Measurements from ENCODE around the gene KIF12. TPM values are rescaled to one million over a fixed set of nuclear protein-coding genes. Genes with fewer than 3 reads are reported as not detected.
A peak's percentile ranks its signal among the peaks of the same experiment; 100 is the strongest.

KIF12 gene
- total and polyA plus RNA-seq, 9 donors, result 0.05 to 7.2 (median 0.30) TPM

DNA sequence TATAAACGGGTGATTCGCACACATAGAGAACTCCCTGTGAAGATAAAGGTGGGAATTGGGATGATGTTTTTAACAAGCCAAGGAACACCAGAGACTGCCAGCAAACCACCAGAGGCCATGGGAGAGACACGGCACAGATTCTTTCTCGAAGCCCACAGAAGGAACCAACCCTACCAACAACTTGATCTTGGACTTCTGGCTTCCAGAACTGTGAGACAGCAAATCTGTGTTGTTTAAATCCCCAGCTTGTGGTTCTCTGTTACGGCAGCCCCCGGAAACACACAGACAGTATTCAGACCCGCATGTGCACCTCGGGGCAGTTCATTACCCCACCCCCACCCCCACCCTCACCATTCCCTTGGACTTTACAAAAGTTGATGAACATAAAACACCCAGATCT lies 33.8 kb downstream of the KIF12 start:
- H3K27ac ChIP-seq (ENCODE audit: low read length), result no peak overlapping the region
- no peak for DNase-seq
- WGBS (ENCODE audit: insufficient coverage), result 89% methylated on average over 3 of the region's 8 CpGs

DNA sequence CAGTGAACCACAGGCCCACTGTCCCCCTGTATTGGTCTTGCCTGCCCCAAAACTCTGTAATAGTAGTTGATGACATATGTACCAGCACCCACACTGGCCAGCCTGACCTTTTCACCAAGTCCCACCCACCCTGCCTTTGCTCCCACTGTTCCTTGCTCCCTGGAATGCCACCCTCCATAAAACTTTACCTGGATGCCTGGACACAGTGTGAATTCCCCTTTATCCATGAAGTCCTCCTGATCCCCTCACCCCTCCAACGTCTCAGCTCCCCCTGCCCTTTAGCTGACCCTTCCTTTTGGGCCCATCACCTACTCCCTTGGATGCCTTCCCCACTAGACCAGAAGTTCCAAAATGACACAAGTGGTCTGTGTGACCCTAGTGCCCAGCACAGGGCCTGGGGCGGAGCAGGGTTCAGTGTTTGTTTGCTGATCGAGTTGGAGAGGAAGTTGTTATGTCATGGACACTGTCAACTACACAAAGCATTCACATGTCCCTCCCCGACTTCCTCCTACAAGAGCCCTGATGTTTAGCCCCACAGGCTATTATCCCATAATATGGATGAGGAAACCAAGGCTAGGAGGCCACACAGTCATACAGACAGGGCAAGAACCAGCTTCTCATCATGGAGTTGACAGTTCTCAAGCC lies 37.1 kb downstream of the KIF12 start:
- no peak overlapping the region for H3K4me3 ChIP-seq (ENCODE audit: low read length)
- H3K4me1 ChIP-seq (ENCODE audit: control insufficient read depth, insufficient read depth, low read length), result peaks cover 29% of the 10 kb centered on the region
- no peaks in the 10 kb centered on the region for H3K36me3 ChIP-seq (ENCODE audit: control insufficient read depth, insufficient read depth, low read length)
- no peak overlapping the region for H3K27ac ChIP-seq (ENCODE audit: low read length)
- H3K9me3 ChIP-seq (replicated peaks; ENCODE audit: control insufficient read depth, low read depth, low read length), result peaks cover 2% of the 10 kb centered on the region
- peaks cover 4% of the 10 kb centered on the region for H3K27me3 ChIP-seq (ENCODE audit: control insufficient read depth, insufficient read depth, low read length)
- WGBS (ENCODE audit: insufficient coverage), result 78% methylated on average over 1 of the region's 4 CpGs
- no peak for DNase-seq

More for the DNA sequence above, 33.8 kb downstream of the KIF12 start:
- H3K27me3 ChIP-seq (ENCODE audit: control insufficient read depth, insufficient read depth, low read length), result peaks cover 6% of the 10 kb centered on the region
- H3K36me3 ChIP-seq (ENCODE audit: control insufficient read depth, insufficient read depth, low read length), result no peaks in the 10 kb centered on the region
- no peak overlapping the region for H3K4me3 ChIP-seq (ENCODE audit: low read length)
- peaks cover 2% of the 10 kb centered on the region for H3K9me3 ChIP-seq (replicated peaks; ENCODE audit: control insufficient read depth, low read depth, low read length)
- peaks cover 4% of the 10 kb centered on the region for H3K4me1 ChIP-seq (ENCODE audit: control insufficient read depth, insufficient read depth, low read length)

- Histone ChIP-seq H3K4me1 (ENCODE audit: control insufficient read depth, insufficient read depth, low read length) (peaks cover 29% of the 10 kb centered on the region), H3K27me3 (ENCODE audit: control insufficient read depth, insufficient read depth, low read length) (peaks cover 4% of the 10 kb centered on the region), H3K9me3 (replicated peaks; ENCODE audit: control insufficient read depth, low read depth, low read length) (peaks cover 2% of the 10 kb centered on the region), H3K4me3 (ENCODE audit: low read length) (no peak overlapping the region), H3K36me3 (ENCODE audit: control insufficient read depth, insufficient read depth, low read length) (no peaks in the 10 kb centered on the region), H3K27ac (ENCODE audit: low read length) (no peak overlapping the region)
- WGBS (ENCODE audit: insufficient coverage), result 94% methylated on average over 11 of the region's 12 CpGs
- no peak for DNase-seq
Measured at GRCh38 chr9:114061292-114061691, 37.8 kb downstream of the KIF12 start.

- Histone ChIP-seq H3K9me3 (replicated peaks; ENCODE audit: control insufficient read depth, low read depth, low read length) (peaks cover 2% of the 10 kb centered on the region), H3K27ac (ENCODE audit: low read length) (no peak overlapping the region), H3K4me3 (ENCODE audit: low read length) (no peak overlapping the region), H3K4me1 (ENCODE audit: control insufficient read depth, insufficient read depth, low read length) (peaks cover 29% of the 10 kb centered on the region), H3K27me3 (ENCODE audit: control insufficient read depth, insufficient read depth, low read length) (peaks cover under 1% of the 10 kb centered on the region), H3K36me3 (ENCODE audit: control insufficient read depth, insufficient read depth, low read length) (no peaks in the 10 kb centered on the region)
- 57% methylated on average over 4 of the region's 9 CpGs for WGBS (ENCODE audit: insufficient coverage)
- no peak for DNase-seq
Measured at GRCh38 chr9:114060711-114061110, 38.4 kb downstream of the KIF12 start.

DNA sequence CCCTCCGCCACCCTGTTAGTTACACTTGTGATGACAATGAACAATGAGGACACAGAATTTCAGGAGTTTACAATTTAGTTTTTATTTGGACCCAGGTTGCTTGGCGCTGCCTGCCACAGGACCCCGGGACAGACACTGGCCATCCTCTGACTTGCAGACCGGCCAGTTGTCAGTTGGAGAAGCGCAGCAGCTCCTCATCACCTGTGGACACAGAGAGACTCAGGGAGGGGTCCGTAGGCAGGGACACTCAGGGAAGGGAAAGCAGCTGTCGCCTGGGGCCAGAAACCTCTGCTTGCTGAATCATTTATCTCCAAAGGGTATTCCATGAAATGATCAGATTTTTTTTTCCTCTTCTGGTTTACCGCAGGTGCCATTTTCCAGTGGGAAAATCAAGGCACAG lies 39.0 kb downstream of the KIF12 start:
- no peaks in the 10 kb centered on the region for H3K27me3 ChIP-seq (ENCODE audit: control insufficient read depth, insufficient read depth, low read length)
- peaks cover 2% of the 10 kb centered on the region for H3K9me3 ChIP-seq (replicated peaks; ENCODE audit: control insufficient read depth, low read depth, low read length)
- no peak for DNase-seq
- H3K4me1 ChIP-seq (ENCODE audit: control insufficient read depth, insufficient read depth, low read length), result peaks cover 29% of the 10 kb centered on the region
- WGBS (ENCODE audit: insufficient coverage), result 83% methylated on average over 5 of the region's 8 CpGs
- no peak overlapping the region for H3K4me3 ChIP-seq (ENCODE audit: low read length)
- no peaks in the 10 kb centered on the region for H3K36me3 ChIP-seq (ENCODE audit: control insufficient read depth, insufficient read depth, low read length)
- peak overlapping the region; percentile 47 for H3K27ac ChIP-seq (ENCODE audit: low read length)

DNA sequence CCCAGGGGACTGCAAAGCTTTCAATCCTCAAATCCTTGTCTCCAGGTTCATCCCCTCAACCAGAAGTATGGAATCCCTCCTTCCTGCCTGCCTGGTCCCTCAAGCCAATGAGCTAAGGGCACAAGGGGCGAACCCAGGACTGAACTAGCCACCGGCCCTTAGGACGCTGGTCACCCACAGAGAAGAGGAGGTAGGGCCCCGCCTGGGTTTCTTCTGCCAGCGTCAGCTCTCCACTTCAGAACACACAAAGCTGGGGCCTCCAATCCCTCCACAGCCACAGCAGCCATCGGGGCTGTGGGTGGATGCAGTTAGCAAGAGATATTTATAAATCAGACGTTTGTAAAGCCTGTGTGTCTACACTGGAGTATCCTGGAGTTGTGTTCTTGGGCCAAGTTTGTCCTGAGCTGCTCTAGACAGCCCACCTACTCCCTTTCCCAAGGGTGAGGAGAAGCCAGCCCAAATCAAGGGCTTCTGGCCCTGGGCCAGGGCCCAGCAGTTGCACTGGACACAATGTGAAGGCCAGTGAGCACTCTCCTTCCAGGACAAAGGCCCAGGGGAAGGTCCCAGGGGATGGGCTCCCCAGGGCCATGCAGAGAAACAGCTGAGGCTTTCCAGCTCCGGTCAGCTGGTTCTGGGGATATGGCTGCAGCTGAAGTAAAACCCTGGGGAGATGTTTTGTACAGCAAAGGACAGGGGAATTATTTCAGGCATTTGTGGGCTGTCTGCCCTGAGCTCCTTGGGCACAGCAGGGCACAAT lies 39.9 kb downstream of the KIF12 start:
- peaks cover 29% of the 10 kb centered on the region for H3K4me1 ChIP-seq (ENCODE audit: control insufficient read depth, insufficient read depth, low read length)
- H3K36me3 ChIP-seq (ENCODE audit: control insufficient read depth, insufficient read depth, low read length), result peaks cover 2% of the 10 kb centered on the region
- peak; percentile 61 for DNase-seq
- H3K27me3 ChIP-seq (ENCODE audit: control insufficient read depth, insufficient read depth, low read length), result no peaks in the 10 kb centered on the region
- H3K9me3 ChIP-seq (replicated peaks; ENCODE audit: control insufficient read depth, low read depth, low read length), result peaks cover 2% of the 10 kb centered on the region
- H3K27ac ChIP-seq (ENCODE audit: low read length), result peak overlapping the region; percentile 70
- no peak overlapping the region for H3K4me3 ChIP-seq (ENCODE audit: low read length)
- WGBS (ENCODE audit: insufficient coverage), result 78% methylated on average over 3 of the region's 8 CpGs

DNA sequence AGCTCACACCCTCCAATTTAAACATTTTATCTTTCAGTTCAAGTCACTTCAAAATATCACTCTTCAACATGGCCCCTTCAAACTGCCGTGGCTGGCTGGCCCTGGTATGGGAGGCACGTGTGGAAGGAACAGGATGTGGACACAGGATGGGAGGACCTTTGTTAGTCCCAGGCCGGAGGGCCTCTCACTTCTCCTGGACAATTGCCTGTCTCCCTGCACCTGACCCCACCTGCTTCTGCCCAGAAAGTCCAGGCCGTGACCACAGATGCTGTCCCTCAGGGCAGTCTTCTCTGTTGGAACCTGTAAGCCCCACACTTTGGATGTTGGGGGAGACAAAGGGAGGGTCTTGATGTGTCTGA lies 40.4 kb downstream of the KIF12 start:
- DNase-seq, result no peak
- H3K36me3 ChIP-seq (ENCODE audit: control insufficient read depth, insufficient read depth, low read length), result peaks cover 7% of the 10 kb centered on the region
- peaks cover 29% of the 10 kb centered on the region for H3K4me1 ChIP-seq (ENCODE audit: control insufficient read depth, insufficient read depth, low read length)
- H3K27ac ChIP-seq (ENCODE audit: low read length), result peak overlapping the region; percentile 70
- no peak overlapping the region for H3K4me3 ChIP-seq (ENCODE audit: low read length)
- H3K27me3 ChIP-seq (ENCODE audit: control insufficient read depth, insufficient read depth, low read length), result no peaks in the 10 kb centered on the region
- 67% methylated on average over 1 of the region's 4 CpGs for WGBS (ENCODE audit: insufficient coverage)
- H3K9me3 ChIP-seq (replicated peaks; ENCODE audit: control insufficient read depth, low read depth, low read length), result no peaks in the 10 kb centered on the region

GRCh38 chr9:114057161-114057885 lies 41.8 kb downstream of the KIF12 start:
- WGBS (ENCODE audit: insufficient coverage), result 100% methylated on average over 2 of the region's 7 CpGs
- no peak overlapping the region for H3K4me3 ChIP-seq (ENCODE audit: low read length)
- H3K9me3 ChIP-seq (replicated peaks; ENCODE audit: control insufficient read depth, low read depth, low read length), result no peaks in the 10 kb centered on the region
- DNase-seq, result no peak
- H3K27ac ChIP-seq (ENCODE audit: low read length), result no peak overlapping the region
- H3K27me3 ChIP-seq (ENCODE audit: control insufficient read depth, insufficient read depth, low read length), result no peaks in the 10 kb centered on the region
- peaks cover 29% of the 10 kb centered on the region for H3K4me1 ChIP-seq (ENCODE audit: control insufficient read depth, insufficient read depth, low read length)
- H3K36me3 ChIP-seq (ENCODE audit: control insufficient read depth, insufficient read depth, low read length), result peaks cover 17% of the 10 kb centered on the region

DNA sequence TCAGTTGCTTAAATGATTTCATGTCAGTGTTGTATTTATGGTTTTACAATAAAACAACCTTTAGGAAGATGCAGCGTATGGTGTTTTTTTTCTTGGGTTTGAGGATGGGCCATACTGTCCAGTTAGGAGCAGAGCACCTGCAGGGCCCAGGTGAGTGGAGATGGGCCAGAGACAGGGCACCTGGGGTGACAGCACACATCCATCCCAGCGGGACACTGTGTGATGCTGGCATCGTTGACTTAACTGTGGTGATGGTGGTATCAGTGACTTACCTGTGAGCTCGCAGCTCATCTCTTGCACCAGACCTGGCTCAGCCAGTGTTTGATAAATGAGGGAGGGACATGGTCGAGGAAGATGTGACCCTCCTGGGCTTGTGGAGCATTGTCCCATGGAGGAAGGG lies 42.6 kb downstream of the KIF12 start:
- DNase-seq, result no peak
- Histone ChIP-seq H3K9me3 (replicated peaks; ENCODE audit: control insufficient read depth, low read depth, low read length) (no peaks in the 10 kb centered on the region), H3K4me3 (ENCODE audit: low read length) (no peak overlapping the region), H3K27ac (ENCODE audit: low read length) (no peak overlapping the region), H3K4me1 (ENCODE audit: control insufficient read depth, insufficient read depth, low read length) (peaks cover 29% of the 10 kb centered on the region), H3K36me3 (ENCODE audit: control insufficient read depth, insufficient read depth, low read length) (peaks cover 25% of the 10 kb centered on the region), H3K27me3 (ENCODE audit: control insufficient read depth, insufficient read depth, low read length) (no peaks in the 10 kb centered on the region)
- 91% methylated on average over 3 of the region's 5 CpGs for WGBS (ENCODE audit: insufficient coverage)

GRCh38 chr9:114055894-114056293 lies 43.2 kb downstream of the KIF12 start:
- no peak for DNase-seq
- H3K4me3 ChIP-seq (ENCODE audit: low read length), result no peak overlapping the region
- H3K27me3 ChIP-seq (ENCODE audit: control insufficient read depth, insufficient read depth, low read length), result no peaks in the 10 kb centered on the region
- peaks cover 29% of the 10 kb centered on the region for H3K4me1 ChIP-seq (ENCODE audit: control insufficient read depth, insufficient read depth, low read length)
- H3K27ac ChIP-seq (ENCODE audit: low read length), result no peak overlapping the region
- H3K36me3 ChIP-seq (ENCODE audit: control insufficient read depth, insufficient read depth, low read length), result peaks cover 30% of the 10 kb centered on the region
- no peaks in the 10 kb centered on the region for H3K9me3 ChIP-seq (replicated peaks; ENCODE audit: control insufficient read depth, low read depth, low read length)
- 58% methylated on average over 2 of the region's 7 CpGs for WGBS (ENCODE audit: insufficient coverage)

All from muscle of leg (tissue), 11 donors.